H1 (cell line): ENCODE results near the gene DMXL1. TPM values are rescaled to one million over a fixed set of nuclear protein-coding genes. Genes with fewer than 3 reads are reported as not detected.

Source experiments
- CTCF ChIA-PET: fragments of 300-600 bp; sonication (Branson Sonifier 250); formaldehyde crosslinking; loops from one replicate; lab custom pipeline; 2021; ENCODE audit not compliant: partially characterized antibody; lab: Charles Lee
- POLR2A ChIA-PET: fragments of 300-600 bp; sonication (Branson Sonifier 250); formaldehyde crosslinking; loops from one replicate; lab custom pipeline; 2021; ENCODE audit warnings: inconsistent platforms; ENCODE audit not compliant: partially characterized antibody; lab: Charles Lee
- DNase-seq, 2 experiments: peaks; one replicate each; pipeline versions ENCODE4 v3.0.0 to v3.0.0-alpha.2; 2010 to 2022; ENCODE audit warnings: low spot score in 2 of 2, low read depth in 1 of 2, mixed read lengths in 1 of 2
- FAIRE-seq: peaks from 2 replicates; lab custom pipeline; 2011; peaks lifted over from hg19 to GRCh38; lab: Jason Lieb, UNC
- H2AFZ ChIP-seq: 2 replicates; pipeline ENCODE4 v1.8.1; 2012; ENCODE audit warnings: low read length, inconsistent platforms
- H2AK5ac ChIP-seq: 2 replicates; pipeline ENCODE4 v1.6.1; 2013; ENCODE audit warnings: low read depth, low read length
- H2BK120ac ChIP-seq: replicated peaks from 2 replicates; pipeline ENCODE3; 2013; ENCODE audit warnings: low read depth, low read length, inconsistent platforms
- H2BK12ac ChIP-seq: 2 replicates; pipeline ENCODE4 v1.6.1; 2013; ENCODE audit warnings: low read depth, low read length
- H2BK15ac ChIP-seq: 2 replicates; pipeline ENCODE4 v1.6.1; 2013; ENCODE audit warnings: low read length
- H2BK20ac ChIP-seq: 2 replicates; pipeline ENCODE4 v1.6.1; 2013; ENCODE audit warnings: low read length
- H2BK5ac ChIP-seq: 2 replicates; pipeline ENCODE4 v1.6.1; 2013; ENCODE audit warnings: low read depth, low read length
- H3K14ac ChIP-seq: 2 replicates; pipeline ENCODE4 v1.6.1; 2013; ENCODE audit warnings: inconsistent platforms; ENCODE audit not compliant: insufficient read length
- H3K18ac ChIP-seq: 2 replicates; pipeline ENCODE4 v1.6.1; 2013; ENCODE audit warnings: low read length; ENCODE audit errors: extremely low read depth
- H3K23ac ChIP-seq: 2 replicates; pipeline ENCODE4 v1.6.1; 2013; ENCODE audit warnings: inconsistent platforms; ENCODE audit not compliant: insufficient read length
- H3K23me2 ChIP-seq: 2 replicates; pipeline ENCODE4 v1.6.1; 2013; ENCODE audit warnings: low read depth, low read length
- H3K27ac ChIP-seq: 2 replicates; pipeline ENCODE4 v1.6.1; 2011; ENCODE audit warnings: low read depth, low read length, inconsistent platforms
- H3K27me3 ChIP-seq, 4 experiments: replicated peaks in 1 of 4; 1 replicate in 1 of 4; 2 replicates in 3 of 4; pipeline versions ENCODE4 v1.6.1 to v1.8.1; 2011 to 2013; ENCODE audit warnings: low read length in 3 of 4, mild to moderate bottlenecking in 3 of 4, inconsistent platforms in 2 of 4, mixed read lengths in 2 of 4, moderate library complexity in 1 of 4; ENCODE audit not compliant: control insufficient read depth in 3 of 4, insufficient read depth in 3 of 4; ENCODE audit errors: extremely low read depth in 1 of 4
- H3K36me3 ChIP-seq, 4 experiments: 2 replicates each; pipeline versions ENCODE4 v1.6.1 to v1.8.1; 2011 to 2013; ENCODE audit warnings: mild to moderate bottlenecking in 4 of 4, low read length in 3 of 4, moderate library complexity in 2 of 4, control low read depth in 1 of 4, inconsistent platforms in 1 of 4; ENCODE audit not compliant: insufficient read depth in 4 of 4, control insufficient read depth in 2 of 4
- H3K4ac ChIP-seq: replicated peaks from 2 replicates; pipeline ENCODE3; 2013; ENCODE audit warnings: low read length, low read depth, mixed read lengths, inconsistent platforms; ENCODE audit not compliant: insufficient read length
- H3K4me1 ChIP-seq, 4 experiments: replicated peaks in 1 of 4; 1 replicate in 1 of 4; 2 replicates in 3 of 4; pipeline versions ENCODE4 v1.6.1 to v1.8.1; 2011 to 2013; ENCODE audit warnings: low read length in 3 of 4, inconsistent platforms in 2 of 4, mixed read lengths in 1 of 4; ENCODE audit not compliant: insufficient read depth in 4 of 4, control insufficient read depth in 3 of 4
- H3K4me2 ChIP-seq, 2 experiments: 2 replicates each; pipeline versions ENCODE4 v1.6.1 to v1.8.1; 2011 to 2013; ENCODE audit warnings: low read depth in 2 of 2, low read length in 2 of 2, control low read depth in 1 of 2, inconsistent platforms in 1 of 2, mild to moderate bottlenecking in 1 of 2; ENCODE audit not compliant: insufficient read depth in 1 of 2
- H3K4me3 ChIP-seq, 4 experiments: fragments of 200-600, 300-600 bp in 1 of 4; sonication (generic), shearing (Covaris generic), sonication (Bioruptor Twin) in 1 of 4; 2 replicates each; pipeline versions ENCODE4 v1.5.1 to v1.8.1; 2011 to 2016; ENCODE audit warnings: low read length in 4 of 4, low read depth in 3 of 4, control low read depth in 2 of 4, inconsistent platforms in 2 of 4, mild to moderate bottlenecking in 2 of 4, mixed read lengths in 1 of 4, moderate library complexity in 1 of 4; ENCODE audit not compliant: insufficient read depth in 2 of 4; ENCODE audit errors: extremely low read depth in 1 of 4
- H3K56ac ChIP-seq: replicated peaks from 2 replicates; pipeline ENCODE3; 2013; ENCODE audit warnings: low read depth, mild to moderate bottlenecking, mixed read lengths, low read length, inconsistent platforms; ENCODE audit not compliant: insufficient read length
- H3K79me1 ChIP-seq: 2 replicates; pipeline ENCODE4 v1.6.1; 2013; ENCODE audit warnings: low read depth, low read length, control low read depth
- H3K79me2 ChIP-seq, 2 experiments: 2 replicates each; pipeline versions ENCODE4 v1.6.1 to v1.8.1; 2012 to 2013; ENCODE audit warnings: low read length in 2 of 2, mild to moderate bottlenecking in 2 of 2, inconsistent platforms in 1 of 2; ENCODE audit not compliant: insufficient read depth in 2 of 2, control insufficient read depth in 1 of 2
- H3K9ac ChIP-seq, 4 experiments: replicated peaks in 1 of 4; 1 replicate in 1 of 4; 2 replicates in 3 of 4; pipeline versions ENCODE4 v1.6.1 to v1.8.1; 2011 to 2013; ENCODE audit warnings: low read depth in 3 of 4, low read length in 3 of 4, control low read depth in 2 of 4, mild to moderate bottlenecking in 2 of 4, moderate library complexity in 2 of 4, inconsistent platforms in 1 of 4; ENCODE audit errors: extremely low read depth in 1 of 4
- H3K9me3 ChIP-seq, 2 experiments: 2 replicates each; pipeline versions ENCODE4 v1.6.1 to v1.8.1; 2012 to 2013; ENCODE audit warnings: mild to moderate bottlenecking in 2 of 2, moderate library complexity in 2 of 2, control low read depth in 1 of 2, inconsistent platforms in 1 of 2, low read depth in 1 of 2, low read length in 1 of 2, mixed read lengths in 1 of 2; ENCODE audit not compliant: insufficient read depth in 2 of 2
- H4K20me1 ChIP-seq, 2 experiments: replicated peaks in 1 of 2; 2 replicates each; pipeline versions ENCODE3 to v1.8.1; 2011 to 2013; ENCODE audit warnings: inconsistent platforms in 2 of 2, low read length in 2 of 2, mild to moderate bottlenecking in 1 of 2; ENCODE audit not compliant: insufficient read depth in 2 of 2, control insufficient read depth in 1 of 2
- H4K5ac ChIP-seq: 2 replicates; pipeline ENCODE4 v1.6.1; 2013; ENCODE audit warnings: low read length, low read depth, mixed read lengths, inconsistent platforms; ENCODE audit not compliant: insufficient read length
- H4K8ac ChIP-seq: 2 replicates; pipeline ENCODE4 v1.8.0; 2013; ENCODE audit warnings: mild to moderate bottlenecking, moderate library complexity, low read length, inconsistent platforms; ENCODE audit not compliant: insufficient read depth; ENCODE audit errors: extremely low read depth
- H4K91ac ChIP-seq: replicated peaks from 2 replicates; pipeline ENCODE3; 2013; ENCODE audit warnings: low read length, mixed read lengths, inconsistent platforms; ENCODE audit not compliant: insufficient read length
- CEBPB ChIP-seq: IDR thresholded peaks from 2 replicates; pipeline ENCODE4 v1.6.1; 2012; ENCODE audit warnings: low read depth, low read length
- CHD2 ChIP-seq: IDR thresholded peaks from 2 replicates; pipeline ENCODE4 v1.6.1; 2012; ENCODE audit warnings: low read length, improper control_type of control experiment
- CREB1 ChIP-seq: IDR thresholded peaks from 2 replicates; pipeline ENCODE4 v1.6.1; 2012; ENCODE audit warnings: inconsistent platforms
- CTBP2 ChIP-seq: IDR thresholded peaks from 2 replicates; pipeline ENCODE4 v1.7.0; 2011; ENCODE audit warnings: borderline replicate concordance, mild to moderate bottlenecking, moderate library complexity, mixed read lengths, low read length; ENCODE audit not compliant: insufficient read depth, insufficient read length
- EZH2 ChIP-seq: fragments of 200-600 bp; sonication (generic); IDR thresholded peaks from 2 replicates; pipeline ENCODE4 v1.7.1; 2012; ENCODE audit warnings: low read depth, mild to moderate bottlenecking, moderate library complexity, low read length, inconsistent platforms; ENCODE audit not compliant: severe bottlenecking
- PHF8 ChIP-seq: fragments of 200-600 bp; sonication (generic); conservative IDR thresholded peaks from 2 replicates; pipeline ENCODE4 v1.7.1; 2012; ENCODE audit warnings: low read depth, mild to moderate bottlenecking, inconsistent platforms, low read length, moderate library complexity
- SAP30 ChIP-seq: fragments of 300-600 bp; sonication (generic); IDR thresholded peaks from 2 replicates; pipeline ENCODE4 v1.7.1; 2012; ENCODE audit warnings: low read length, moderate library complexity, mild to moderate bottlenecking, inconsistent platforms; ENCODE audit not compliant: insufficient read depth, insufficient replicate concordance
- SIN3A ChIP-seq, 2 experiments: IDR thresholded peaks in 1 of 2; conservative IDR thresholded peaks in 1 of 2; 2 replicates each; pipeline ENCODE4 v1.6.1; 2011 to 2012; ENCODE audit warnings: low read length in 2 of 2, improper control_type of control experiment in 1 of 2, low read depth in 1 of 2, mild to moderate bottlenecking in 1 of 2
- SIX5 ChIP-seq: IDR thresholded peaks from 2 replicates; pipeline ENCODE4 v1.6.1; 2011; ENCODE audit warnings: mild to moderate bottlenecking, low read depth, low read length
- TAF1 ChIP-seq: IDR thresholded peaks from 2 replicates; pipeline ENCODE4 v1.6.1; 2011; ENCODE audit warnings: mild to moderate bottlenecking, low read depth, low read length
- WGBS, 2 experiments: shearing (Covaris generic) in 1 of 2; methylation state at CpG; one replicate each; pipeline versions ENCODE4 v1.1.6 to v1.1.7; 2013 to 2015; ENCODE audit warnings: low lambda C conversion rate in 2 of 2, mixed read lengths in 2 of 2, inconsistent platforms in 1 of 2, low coverage in 1 of 2, missing lambda C conversion rate in 1 of 2; ENCODE audit not compliant: insufficient replicate concordance in 2 of 2, insufficient coverage in 1 of 2, insufficient read length in 1 of 2; ENCODE audit errors: extremely low coverage in 1 of 2, missing lambda C conversion rate in 1 of 2; 5-methylcytosine and 5-hydroxymethylcytosine counted together
- polyA plus RNA-seq, 7 experiments: library from polyadenylated mRNA; depleted of rRNA in 3 of 7; stranded (reverse) in 5 of 7; unstranded in 2 of 7; fragments of >200 nt in 5 of 7; fragments of 200-250 nt in 2 of 7; gene quantifications; 1 replicate in 5 of 7; 2 replicates in 1 of 7; 4 replicates in 1 of 7; pipeline versions ENCODE4 v1.2.1 to v1.2.3, GENCODE V29; 2011 to 2013; ENCODE audit warnings: missing spikeins in 2 of 7, mixed read lengths in 2 of 7
- total RNA-seq: library from RNA; stranded (reverse); fragmentation: NEBNext Ultra II Directional; extraction: Animal tissue kit (Norgen Biotek cat#: 25700); gene quantifications from 2 replicates; pipeline ENCODE4 v1.2.1, GENCODE V29; 2021
- TF ChIP-seq, protein P1 (sequence below): IDR thresholded peaks from 2 replicates; pipeline ENCODE4 v1.6.1; 2011; ENCODE audit warnings: low read depth, mild to moderate bottlenecking, low read length; ENCODE audit not compliant: insufficient read depth

DMXL1 gene
- total and polyA plus RNA-seq, 2 of the 8 experiments (the other 6 are each of a cell fraction or from before 2014, with no cell fraction given), result 10.1 to 43.9 TPM

DNA sequence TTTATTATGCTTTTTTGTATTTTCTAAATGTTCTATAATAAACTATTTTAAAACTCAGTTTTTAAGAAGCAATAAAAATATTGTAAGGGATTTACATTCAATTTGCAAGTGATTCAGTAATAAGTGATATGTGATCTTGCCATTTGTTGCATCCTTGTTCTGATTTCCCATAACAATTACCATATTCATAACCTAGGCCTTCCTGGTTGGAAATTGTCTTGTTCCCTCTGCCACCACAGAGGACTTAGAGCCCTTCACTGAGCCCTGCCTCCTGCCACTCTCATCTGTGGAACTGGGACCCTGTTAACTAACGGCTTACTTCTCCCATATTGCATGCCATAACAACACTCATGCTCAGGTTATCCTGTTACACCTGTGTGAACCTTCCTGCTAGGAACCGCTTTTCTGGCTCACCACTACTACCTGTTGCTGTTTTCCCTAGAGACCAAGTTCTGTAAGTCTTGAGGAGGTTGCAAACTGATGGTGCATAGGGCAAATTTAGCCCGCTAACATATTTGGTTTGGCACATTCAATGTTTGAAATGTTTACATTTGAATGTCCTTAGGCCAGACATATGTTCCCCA, 49.6 kb upstream of the DMXL1 start:
- peak overlapping the region; percentile 71 for H2BK12ac ChIP-seq
- no peaks in the 10 kb centered on the region for H3K36me3 ChIP-seq
- ChIA-PET POLR2A (interaction anchor here (1.7 kb wide), 1 partner anchor 117 kb away, joined by 3 read pairs; no protein-coding TSS in a partner anchor), CTCF (interaction anchor here (0.5 to 5.4 kb wide), 21 partner anchors 10 to 413 kb away, joined by 3 to 46 read pairs (median 4); partner anchors contain the start of gene DTWD2)
- no peak overlapping the region for H3K18ac ChIP-seq
- H3K23me2 ChIP-seq, result no peaks in the 10 kb centered on the region
- no peak overlapping the region for H2AK5ac ChIP-seq
- H4K91ac ChIP-seq, result no peak overlapping the region
- no peak for DNase-seq
- H4K5ac ChIP-seq, result no peak overlapping the region
- WGBS, 2 experiments, result 89% methylated on average over 3 of the region's 3 CpGs; no CpG with 5 or more reads in 1 of the 2 experiments
- no peak overlapping the region for H4K8ac ChIP-seq
- H3K56ac ChIP-seq, result no peak overlapping the region
- no peak overlapping the region for H3K4me2 ChIP-seq
- H3K79me2 ChIP-seq, result no peaks in the 10 kb centered on the region
- FAIRE-seq, result no peak
- no peak overlapping the region for H2BK120ac ChIP-seq
- H3K23ac ChIP-seq, result no peak overlapping the region
- no peaks in the 10 kb centered on the region for H3K4me1 ChIP-seq
- H3K9me3 ChIP-seq, result no peaks in the 10 kb centered on the region
- no peak overlapping the region for H3K9ac ChIP-seq
- no peaks in the 10 kb centered on the region for H3K79me1 ChIP-seq
- H3K14ac ChIP-seq, result no peak overlapping the region
- no peaks in the 10 kb centered on the region for H4K20me1 ChIP-seq
- TF ChIP-seq CREB1 (no peak), SAP30 (no peak), PHF8 (no peak), CTBP2 (no peak), EZH2 (no peak), SIX5 (no peak), TAF1 (no peak), SIN3A (conservative IDR thresholded peaks at IDR 0.05 in 1 of 2, IDR thresholded peaks at IDR 0.05 in 1 of 2; ENCODE audit: low read depth in 1 of 2, low read length in 2 of 2) (no peak), CEBPB (no peak), CHD2 (no peak)
- TF ChIP-seq, protein P1, sequence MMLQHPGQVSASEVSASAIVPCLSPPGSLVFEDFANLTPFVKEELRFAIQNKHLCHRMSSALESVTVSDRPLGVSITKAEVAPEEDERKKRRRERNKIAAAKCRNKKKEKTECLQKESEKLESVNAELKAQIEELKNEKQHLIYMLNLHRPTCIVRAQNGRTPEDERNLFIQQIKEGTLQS, result no peak
- no peak overlapping the region for H2BK5ac ChIP-seq
- H2BK20ac ChIP-seq, result no peak overlapping the region
- H3K4me3 ChIP-seq, result no peak overlapping the region
- H2BK15ac ChIP-seq, result 0 out of 2 replicates have a peak overlapping the region, but pooled peaks have one; percentile 10
- no peaks in the 10 kb centered on the region for H3K27me3 ChIP-seq
- H2AFZ ChIP-seq, result no peak overlapping the region
- no peak overlapping the region for H3K4ac ChIP-seq
- no peak overlapping the region for H3K27ac ChIP-seq
